ENCODE data around the gene LPA. TPM values are rescaled to one million over a fixed set of nuclear protein-coding genes. Genes with fewer than 3 reads are reported as not detected.
"Not testable (repeated sequence)": the region's sequence is repeated elsewhere in the genome, so short reads cannot be mapped to it uniquely, and the experiment has no call there.

Gene LPA
- total RNA-seq, 4 donors from 2014 or later = 0.22 to 1.2 (median 0.70) TPM

GRCh38 chr6:160573943-160574342 is 90.1 kb downstream of the LPA start:
- no peak overlapping the region for H3K27ac ChIP-seq
- no peaks in the 10 kb centered on the region for H3K27me3 ChIP-seq
- no peak for TF ChIP-seq POLR2A (IDR thresholded peaks at IDR 0.05)
- TF ChIP-seq, protein P1, sequence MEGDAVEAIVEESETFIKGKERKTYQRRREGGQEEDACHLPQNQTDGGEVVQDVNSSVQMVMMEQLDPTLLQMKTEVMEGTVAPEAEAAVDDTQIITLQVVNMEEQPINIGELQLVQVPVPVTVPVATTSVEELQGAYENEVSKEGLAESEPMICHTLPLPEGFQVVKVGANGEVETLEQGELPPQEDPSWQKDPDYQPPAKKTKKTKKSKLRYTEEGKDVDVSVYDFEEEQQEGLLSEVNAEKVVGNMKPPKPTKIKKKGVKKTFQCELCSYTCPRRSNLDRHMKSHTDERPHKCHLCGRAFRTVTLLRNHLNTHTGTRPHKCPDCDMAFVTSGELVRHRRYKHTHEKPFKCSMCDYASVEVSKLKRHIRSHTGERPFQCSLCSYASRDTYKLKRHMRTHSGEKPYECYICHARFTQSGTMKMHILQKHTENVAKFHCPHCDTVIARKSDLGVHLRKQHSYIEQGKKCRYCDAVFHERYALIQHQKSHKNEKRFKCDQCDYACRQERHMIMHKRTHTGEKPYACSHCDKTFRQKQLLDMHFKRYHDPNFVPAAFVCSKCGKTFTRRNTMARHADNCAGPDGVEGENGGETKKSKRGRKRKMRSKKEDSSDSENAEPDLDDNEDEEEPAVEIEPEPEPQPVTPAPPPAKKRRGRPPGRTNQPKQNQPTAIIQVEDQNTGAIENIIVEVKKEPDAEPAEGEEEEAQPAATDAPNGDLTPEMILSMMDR (IDR thresholded peaks at IDR 0.05) = no peak
- no peaks in the 10 kb centered on the region for H3K4me1 ChIP-seq
- no peaks in the 10 kb centered on the region for H3K9me3 ChIP-seq
- no peak overlapping the region for H3K4me3 ChIP-seq
- intact Hi-C loops (cut with DNase I) = no loop called here
- 73% methylated on average over 2 of the region's 4 CpGs; no CpG with 5 or more reads in 1 of the 2 donors for WGBS, 2 donors
- no peaks in the 10 kb centered on the region for H3K36me3 ChIP-seq
- DNase-seq = no peak

GRCh38 chr6:160571201-160571600 is 92.9 kb downstream of the LPA start:
- H3K4me1 ChIP-seq; intact Hi-C loops (cut with DNase I); H3K27ac ChIP-seq; H3K27me3 ChIP-seq; H3K36me3 ChIP-seq; H3K9me3 ChIP-seq; DNase-seq; H3K4me3 ChIP-seq: not testable (repeated sequence)

- Histone ChIP-seq H3K27ac (no peak overlapping the region), H3K4me3 (no peak overlapping the region), H3K9me3 (no peaks in the 10 kb centered on the region), H3K36me3 (no peaks in the 10 kb centered on the region), H3K27me3 (peaks cover 0 to 6% (median 0%) of the 10 kb centered on the region in 4 donors), H3K4me1 (no peaks in the 10 kb centered on the region)
- TF ChIP-seq, protein P1 (IDR thresholded peaks at IDR 0.05) = no peak
- TF ChIP-seq POLR2A (IDR thresholded peaks at IDR 0.05) = no peak
- intact Hi-C loops (cut with DNase I) = no loop called here
- DNase-seq = no peak
- 72 to 76% methylated on average over 6 of the region's 6 CpGs for WGBS, 2 donors
Measured at GRCh38 chr6:160544802-160545201, 119.3 kb downstream of the LPA start.

- peaks cover 0 to 6% (median 0%) of the 10 kb centered on the region in 4 donors for H3K27me3 ChIP-seq
- TF ChIP-seq, protein P1 (IDR thresholded peaks at IDR 0.05) = no peak
- TF ChIP-seq POLR2A (IDR thresholded peaks at IDR 0.05) = no peak
- intact Hi-C loops (cut with DNase I) = loop anchor here (2.0 kb wide), 1 partner anchor 78 kb away; no protein-coding TSS in a partner anchor
- H3K36me3 ChIP-seq = no peaks in the 10 kb centered on the region
- H3K27ac ChIP-seq = no peak overlapping the region
- H3K4me1 ChIP-seq = peaks cover 0 to 7% (median 2%) of the 10 kb centered on the region in 3 donors
- H3K4me3 ChIP-seq = no peak overlapping the region
- no peak for DNase-seq
- WGBS, 2 donors = 92 to 93% methylated on average over 1 of the region's 1 CpG
- no peaks in the 10 kb centered on the region for H3K9me3 ChIP-seq
Measured at GRCh38 chr6:160535270-160535669, 128.8 kb downstream of the LPA start.

- intact Hi-C loops (cut with DNase I) = loop anchor here (2.0 kb wide), 1 partner anchor 77 kb away; no protein-coding TSS in a partner anchor
- H3K4me3 ChIP-seq = peak overlapping the region in 1 of 4 donors; percentile 22
- no peak overlapping the region for H3K27ac ChIP-seq
- TF ChIP-seq, protein P1 (IDR thresholded peaks at IDR 0.05) = peak; percentile 63 to 92 (median 82)
- no peak for TF ChIP-seq POLR2A (IDR thresholded peaks at IDR 0.05)
- peaks cover 0 to 6% (median 0%) of the 10 kb centered on the region in 4 donors for H3K27me3 ChIP-seq
- H3K36me3 ChIP-seq = no peaks in the 10 kb centered on the region
- 14 to 16% methylated on average over 6 to 9 of the region's 9 CpGs for WGBS, 2 donors
- no peak for DNase-seq
- peaks cover 0 to 7% (median 2%) of the 10 kb centered on the region in 3 donors for H3K4me1 ChIP-seq
- H3K9me3 ChIP-seq = no peaks in the 10 kb centered on the region
Measured at GRCh38 chr6:160534050-160534696, 129.9 kb downstream of the LPA start.
